ENCODE results near the gene EGFL7. TPM values are rescaled to one million over a fixed set of nuclear protein-coding genes. Genes with fewer than 3 reads are reported as not detected.
A peak's percentile ranks its signal among the peaks of the same experiment; 100 is the strongest.

EGFL7 gene
- polyA plus RNA-seq, 3 donors: 1.3 to 2.8 (median 2.2) TPM

DNA sequence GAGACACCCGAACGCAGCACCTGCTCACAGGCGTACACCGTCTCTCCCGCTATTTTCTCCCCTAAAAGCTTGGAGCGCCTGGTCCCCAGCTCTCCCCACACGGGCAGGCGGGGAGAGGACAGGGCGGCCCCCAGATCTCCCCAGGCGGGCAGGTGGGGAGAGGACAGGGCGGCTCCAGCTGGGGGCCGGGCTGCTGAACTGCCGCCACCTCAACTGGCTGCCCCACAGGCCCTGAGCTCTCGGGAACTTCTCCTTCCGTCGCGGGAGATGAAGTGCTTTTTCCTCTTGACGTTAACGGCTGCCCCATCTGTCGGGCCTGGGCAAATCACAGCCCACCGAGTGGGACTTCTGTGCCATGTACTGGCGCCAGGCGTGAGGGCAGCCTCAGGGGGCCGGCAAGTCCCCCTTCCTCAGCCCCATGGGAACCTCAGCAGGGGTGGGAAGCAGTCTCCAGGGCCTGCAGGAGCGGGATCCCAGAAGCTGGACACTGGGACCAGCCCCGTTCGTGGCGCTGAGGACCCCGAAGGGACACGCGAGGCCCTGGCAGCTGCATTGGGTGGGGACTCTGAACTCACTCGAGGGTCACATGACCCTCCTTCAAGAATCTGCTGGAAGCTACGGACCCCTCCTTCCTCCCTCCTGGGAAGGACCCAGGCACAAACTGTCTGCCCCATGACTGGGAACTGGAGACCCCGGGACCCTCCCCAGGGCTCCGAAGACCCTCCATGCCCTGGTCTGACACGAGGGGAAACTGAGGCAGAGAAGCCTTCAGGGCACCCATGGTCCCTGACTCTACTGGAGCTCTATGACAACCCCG is 5.7 kb upstream of the EGFL7 start:
- Mint-ChIP-seq H3K4me1 (peaks cover 30% of the 10 kb centered on the region), H3K9me3 (peaks cover 0 to 8% (median 2%) of the 10 kb centered on the region in 7 donors), H3K27me3 (ENCODE audit: low read depth in 3 of 3) (peaks cover 66 to 93% (median 89%) of the 10 kb centered on the region in 3 donors), H3K4me3 (peak overlapping the region in 1 of 2 donors; percentile 72), H3K36me3 (peaks cover 0 to 4% of the 10 kb centered on the region in 2 donors), H3K27ac (no peak overlapping the region)
- H3K36me3 ChIP-seq (replicated peaks in 1 of 2; ENCODE audit: control insufficient read depth in 1 of 2, insufficient read depth in 2 of 2, low read length in 2 of 2): no peaks in the 10 kb centered on the region
- H3K79me2 ChIP-seq (ENCODE audit: insufficient read depth, low read length): no peaks in the 10 kb centered on the region
- TF ChIP-seq, protein P1, sequence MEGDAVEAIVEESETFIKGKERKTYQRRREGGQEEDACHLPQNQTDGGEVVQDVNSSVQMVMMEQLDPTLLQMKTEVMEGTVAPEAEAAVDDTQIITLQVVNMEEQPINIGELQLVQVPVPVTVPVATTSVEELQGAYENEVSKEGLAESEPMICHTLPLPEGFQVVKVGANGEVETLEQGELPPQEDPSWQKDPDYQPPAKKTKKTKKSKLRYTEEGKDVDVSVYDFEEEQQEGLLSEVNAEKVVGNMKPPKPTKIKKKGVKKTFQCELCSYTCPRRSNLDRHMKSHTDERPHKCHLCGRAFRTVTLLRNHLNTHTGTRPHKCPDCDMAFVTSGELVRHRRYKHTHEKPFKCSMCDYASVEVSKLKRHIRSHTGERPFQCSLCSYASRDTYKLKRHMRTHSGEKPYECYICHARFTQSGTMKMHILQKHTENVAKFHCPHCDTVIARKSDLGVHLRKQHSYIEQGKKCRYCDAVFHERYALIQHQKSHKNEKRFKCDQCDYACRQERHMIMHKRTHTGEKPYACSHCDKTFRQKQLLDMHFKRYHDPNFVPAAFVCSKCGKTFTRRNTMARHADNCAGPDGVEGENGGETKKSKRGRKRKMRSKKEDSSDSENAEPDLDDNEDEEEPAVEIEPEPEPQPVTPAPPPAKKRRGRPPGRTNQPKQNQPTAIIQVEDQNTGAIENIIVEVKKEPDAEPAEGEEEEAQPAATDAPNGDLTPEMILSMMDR (IDR thresholded peaks at IDR 0.05): no peak
- H3K27ac ChIP-seq (ENCODE audit: low read depth in 1 of 2, low read length in 2 of 2): no peak overlapping the region
- 6% methylated on average over 37 of the region's 37 CpGs for WGBS (ENCODE audit: insufficient coverage)
- intact Hi-C loops (cut with micrococcal nuclease): no loop called here
- peaks cover 0 to 13% of the 10 kb centered on the region in 2 donors for H3K9me3 ChIP-seq (replicated peaks in 1 of 2; ENCODE audit: control insufficient read depth in 1 of 2, insufficient read depth in 1 of 2, low read length in 2 of 2)
- peak; percentile 36 to 56 (median 55) for DNase-seq
- H3K4me2 ChIP-seq (replicated peaks; ENCODE audit: extremely low read depth, low read length, poor library complexity, severe bottlenecking): peak overlapping the region; percentile 58
- peak overlapping the region; percentile 15 for H3K9ac ChIP-seq (ENCODE audit: insufficient read depth, low read length, poor library complexity, severe bottlenecking)
- no peaks in the 10 kb centered on the region for H4K20me1 ChIP-seq (ENCODE audit: insufficient read depth, low read length)
- peaks cover 23% of the 10 kb centered on the region in 2 donors for H3K4me1 ChIP-seq (ENCODE audit: control insufficient read depth in 1 of 2, insufficient read depth in 2 of 2, low read length in 2 of 2)
- peaks cover 39 to 88% of the 10 kb centered on the region in 2 donors for H3K27me3 ChIP-seq (ENCODE audit: control insufficient read depth in 2 of 2, insufficient read depth in 2 of 2, low read length in 2 of 2)
- H3K4me3 ChIP-seq (replicated peaks in 1 of 3; ENCODE audit: low read depth in 2 of 3, low read length in 3 of 3): peak overlapping the region in 1 of 3 experiments; percentile 28
- peak overlapping the region; percentile 72 for H2AFZ ChIP-seq (ENCODE audit: insufficient read depth, low read depth, low read length, poor library complexity, severe bottlenecking)

DNA sequence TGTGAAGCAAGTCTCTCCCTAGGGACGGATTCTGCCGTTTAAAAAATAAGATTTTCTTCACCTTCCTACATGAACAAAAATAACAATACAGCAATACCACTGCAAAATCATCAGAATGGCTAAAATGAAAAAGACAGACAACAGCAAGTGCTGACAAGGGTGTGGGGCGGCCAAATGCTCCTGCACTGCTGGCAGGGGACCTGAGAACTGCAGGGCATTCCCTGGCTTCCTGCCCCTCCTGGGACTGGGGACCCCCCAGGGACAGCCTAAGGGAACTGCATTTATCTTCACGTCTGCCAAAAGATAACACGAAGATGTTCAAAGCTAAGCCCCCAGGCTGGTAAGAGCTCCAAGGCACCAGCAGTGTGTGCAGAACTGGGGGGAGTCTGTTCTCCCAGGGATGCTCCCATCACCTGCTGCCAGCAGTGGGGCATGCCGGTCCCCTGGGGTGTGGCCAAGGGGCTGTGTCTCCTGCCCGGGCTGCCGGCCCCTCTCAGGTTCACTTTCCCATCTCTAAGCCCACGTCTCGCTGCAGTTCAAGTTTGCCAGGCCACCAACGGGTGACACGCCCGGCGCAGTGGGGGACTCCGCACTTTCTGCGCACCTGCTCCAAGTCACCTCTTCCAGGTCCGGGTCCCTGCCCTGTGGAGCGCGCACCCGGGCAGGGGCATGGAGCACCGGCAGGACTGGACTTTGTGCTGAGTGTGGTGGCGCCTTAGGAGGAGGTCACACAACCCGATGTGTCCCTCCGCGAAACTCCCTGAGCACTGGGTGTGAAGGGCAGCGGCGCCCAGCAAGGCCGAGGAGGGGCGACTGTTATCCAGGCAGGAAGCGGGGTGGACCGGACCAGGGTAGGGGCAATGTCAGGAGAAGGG is 4.5 kb upstream of the EGFL7 start:
- no peak overlapping the region for H3K4me3 ChIP-seq (replicated peaks in 1 of 3; ENCODE audit: low read depth in 2 of 3, low read length in 3 of 3)
- peaks cover 48 to 96% of the 10 kb centered on the region in 2 donors for H3K27me3 ChIP-seq (ENCODE audit: control insufficient read depth in 2 of 2, insufficient read depth in 2 of 2, low read length in 2 of 2)
- H4K20me1 ChIP-seq (ENCODE audit: insufficient read depth, low read length): no peaks in the 10 kb centered on the region
- no peaks in the 10 kb centered on the region for H3K36me3 ChIP-seq (replicated peaks in 1 of 2; ENCODE audit: control insufficient read depth in 1 of 2, insufficient read depth in 2 of 2, low read length in 2 of 2)
- H3K9ac ChIP-seq (ENCODE audit: insufficient read depth, low read length, poor library complexity, severe bottlenecking): no peak overlapping the region
- peak overlapping the region in 1 of 2 donors; percentile 72 for H3K4me3 Mint-ChIP-seq
- H3K9me3 Mint-ChIP-seq: peaks cover 0 to 11% (median 2%) of the 10 kb centered on the region in 7 donors
- peaks cover 73 to 100% (median 93%) of the 10 kb centered on the region in 3 donors for H3K27me3 Mint-ChIP-seq (ENCODE audit: low read depth in 3 of 3)
- intact Hi-C loops (cut with micrococcal nuclease): no loop called here
- H3K4me2 ChIP-seq (replicated peaks; ENCODE audit: extremely low read depth, low read length, poor library complexity, severe bottlenecking): no peak overlapping the region
- peaks cover 23% of the 10 kb centered on the region in 2 donors for H3K4me1 ChIP-seq (ENCODE audit: control insufficient read depth in 1 of 2, insufficient read depth in 2 of 2, low read length in 2 of 2)
- WGBS (ENCODE audit: insufficient coverage): 4% methylated on average over 28 of the region's 31 CpGs
- H3K79me2 ChIP-seq (ENCODE audit: insufficient read depth, low read length): no peaks in the 10 kb centered on the region
- no peak overlapping the region for H2AFZ ChIP-seq (ENCODE audit: insufficient read depth, low read depth, low read length, poor library complexity, severe bottlenecking)
- peak overlapping the region in 1 of 7 donors; percentile 8 for H3K27ac Mint-ChIP-seq
- TF ChIP-seq, protein P1 (IDR thresholded peaks at IDR 0.05): no peak
- H3K36me3 Mint-ChIP-seq: peaks cover 0 to 4% of the 10 kb centered on the region in 2 donors
- peaks cover 0 to 13% of the 10 kb centered on the region in 2 donors for H3K9me3 ChIP-seq (replicated peaks in 1 of 2; ENCODE audit: control insufficient read depth in 1 of 2, insufficient read depth in 1 of 2, low read length in 2 of 2)
- no peak overlapping the region for H3K27ac ChIP-seq (ENCODE audit: low read depth in 1 of 2, low read length in 2 of 2)
- peaks cover 30% of the 10 kb centered on the region for H3K4me1 Mint-ChIP-seq
- DNase-seq: no peak
